ENCODE data around the gene RBM23. TPM values are rescaled to one million over a fixed set of nuclear protein-coding genes. Genes with fewer than 3 reads are reported as not detected.

Gene RBM23
- total RNA-seq, 2 experiments from 2014 or later = 46.9 to 55.2 TPM

GRCh38 chr14:22883173-22883976 lies 35.6 kb downstream of the RBM23 start, which contains the start of gene REM2:
Gene REM2 (plus strand): TSS chr14:22883222. CDS start chr14:22883288, 66 bp downstream.
- no peak for ATAC-seq
- DNase-seq = no peak
- peaks cover 1% of the 10 kb centered on the region for H3K36me3 Mint-ChIP-seq (ENCODE audit: low read depth)
- no peaks in the 10 kb centered on the region for H3K9me3 Mint-ChIP-seq
- CTCF ChIA-PET = interaction anchor here (0.7 to 14.8 kb wide), 15 partner anchors 11 to 749 kb away, joined by 3 to 187 read pairs (median 4); partner anchors contain the start of gene LRP10
- H3K27me3 Mint-ChIP-seq = peaks cover 1% of the 10 kb centered on the region
- H3K27ac Mint-ChIP-seq = no peak within 1 kb of the TSS
- intact Hi-C loops (cut with micrococcal nuclease) = no loop called here
- POLR2A ChIA-PET = interaction anchor here (1.1 to 2.2 kb wide), 3 partner anchors 11 to 49 kb away, joined by 3 to 15 read pairs (median 3); partner anchors contain the start of gene LRP10
- H3K4me3 Mint-ChIP-seq = no peak within 1 kb of the TSS
- TF ChIP-seq CTCF (IDR thresholded peaks at IDR 0.05) = no peak
- H3K4me1 Mint-ChIP-seq (ENCODE audit: low read depth) = peaks cover 31% of the 10 kb centered on the region

GRCh38 chr14:22882529-22883172 lies 36.3 kb downstream of the RBM23 start:
- Mint-ChIP-seq H3K36me3 (ENCODE audit: low read depth) (peaks cover 1% of the 10 kb centered on the region), H3K4me3 (no peak overlapping the region), H3K9me3 (no peaks in the 10 kb centered on the region), H3K27ac (no peak overlapping the region), H3K27me3 (peaks cover 1% of the 10 kb centered on the region), H3K4me1 (ENCODE audit: low read depth) (peaks cover 24% of the 10 kb centered on the region)
- DNase-seq = peak; percentile 51
- intact Hi-C loops (cut with micrococcal nuclease) = no loop called here
- peak; percentile 13 for ATAC-seq
- ChIA-PET POLR2A (interaction anchor here (0.9 to 2.2 kb wide), 6 partner anchors 8 to 50 kb away, joined by 3 to 15 read pairs (median 3); partner anchors contain the start of genes LRP10 and RBM23), CTCF (interaction anchor here (0.7 to 14.8 kb wide), 14 partner anchors 10 to 750 kb away, joined by 3 to 187 read pairs (median 4); partner anchors contain the start of genes LRP10 and PRMT5)
- no peak for TF ChIP-seq CTCF (IDR thresholded peaks at IDR 0.05)

- ATAC-seq (no peak), DNase-seq (no peak)
- H3K4me3 Mint-ChIP-seq = no peak overlapping the region
- intact Hi-C loops (cut with micrococcal nuclease) = no loop called here
- peaks cover 18% of the 10 kb centered on the region for H3K4me1 Mint-ChIP-seq (ENCODE audit: low read depth)
- CTCF ChIA-PET = interaction anchor here (1.1 to 14.8 kb wide), 9 partner anchors 10 to 312 kb away, joined by 3 to 187 read pairs (median 5); partner anchors contain the start of genes LRP10 and PRMT5
- H3K9me3 Mint-ChIP-seq = no peaks in the 10 kb centered on the region
- no peak overlapping the region for H3K27ac Mint-ChIP-seq
- POLR2A ChIA-PET = interaction anchor here (0.9 to 1.4 kb wide), 5 partner anchors 9 to 50 kb away, joined by 3 to 7 read pairs (median 3); partner anchors contain the start of gene RBM23
- peaks cover 1% of the 10 kb centered on the region for H3K27me3 Mint-ChIP-seq
- no peaks in the 10 kb centered on the region for H3K36me3 Mint-ChIP-seq (ENCODE audit: low read depth)
- no peak for TF ChIP-seq CTCF (IDR thresholded peaks at IDR 0.05)
These were observed 36.9 kb downstream of the RBM23 start for GRCh38 chr14:22882064-22882463.

- H3K4me3 Mint-ChIP-seq = no peak overlapping the region
- ChIA-PET CTCF (interaction anchor here (0.9 to 14.8 kb wide), 5 partner anchors 8 to 94 kb away, joined by 3 to 119 read pairs (median 4); no protein-coding TSS in a partner anchor), POLR2A (interaction anchor here (1.0 to 1.1 kb wide), 2 partner anchors 8 to 11 kb away, joined by 3 to 4 read pairs; no protein-coding TSS in a partner anchor)
- peaks cover 1% of the 10 kb centered on the region for H3K27me3 Mint-ChIP-seq
- DNase-seq = no peak
- no peak for ATAC-seq
- intact Hi-C loops (cut with micrococcal nuclease) = no loop called here
- H3K4me1 Mint-ChIP-seq (ENCODE audit: low read depth) = peaks cover 14% of the 10 kb centered on the region
- no peak for TF ChIP-seq CTCF (IDR thresholded peaks at IDR 0.05)
- no peaks in the 10 kb centered on the region for H3K9me3 Mint-ChIP-seq
- H3K36me3 Mint-ChIP-seq (ENCODE audit: low read depth) = peaks cover 10% of the 10 kb centered on the region
- no peak overlapping the region for H3K27ac Mint-ChIP-seq
These were observed 40.4 kb downstream of the RBM23 start for GRCh38 chr14:22878271-22879246.
